ENCODE results near the gene BEX4.

Gene BEX4

GRCh38 chrX:103258275-103258674, 43.4 kb downstream of the BEX4 start:
- H3K36me3 ChIP-seq (replicated peaks): no peaks in the 10 kb centered on the region
- H3K4me3 ChIP-seq (ENCODE audit: low read depth, low read length): no peak overlapping the region
- TF ChIP-seq CTCF (IDR thresholded peaks at IDR 0.05; ENCODE audit: low read depth, low read length, missing control alignments): no peak
- in situ Hi-C loops (cut with HindIII; ENCODE audit: low pct_ligation_motif_present, low sequenced_read_pairs): no loop called here
- no peak for DNase-seq
- no peak overlapping the region for H3K27ac ChIP-seq
- no peaks in the 10 kb centered on the region for H3K27me3 ChIP-seq (replicated peaks)

All from brain microvascular endothelial cell (primary cell).